ENCODE measurements around the gene FOXP4.

Gene FOXP4, protein sequence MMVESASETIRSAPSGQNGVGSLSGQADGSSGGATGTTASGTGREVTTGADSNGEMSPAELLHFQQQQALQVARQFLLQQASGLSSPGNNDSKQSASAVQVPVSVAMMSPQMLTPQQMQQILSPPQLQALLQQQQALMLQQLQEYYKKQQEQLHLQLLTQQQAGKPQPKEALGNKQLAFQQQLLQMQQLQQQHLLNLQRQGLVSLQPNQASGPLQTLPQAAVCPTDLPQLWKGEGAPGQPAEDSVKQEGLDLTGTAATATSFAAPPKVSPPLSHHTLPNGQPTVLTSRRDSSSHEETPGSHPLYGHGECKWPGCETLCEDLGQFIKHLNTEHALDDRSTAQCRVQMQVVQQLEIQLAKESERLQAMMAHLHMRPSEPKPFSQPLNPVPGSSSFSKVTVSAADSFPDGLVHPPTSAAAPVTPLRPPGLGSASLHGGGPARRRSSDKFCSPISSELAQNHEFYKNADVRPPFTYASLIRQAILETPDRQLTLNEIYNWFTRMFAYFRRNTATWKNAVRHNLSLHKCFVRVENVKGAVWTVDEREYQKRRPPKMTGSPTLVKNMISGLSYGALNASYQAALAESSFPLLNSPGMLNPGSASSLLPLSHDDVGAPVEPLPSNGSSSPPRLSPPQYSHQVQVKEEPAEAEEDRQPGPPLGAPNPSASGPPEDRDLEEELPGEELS

DNA sequence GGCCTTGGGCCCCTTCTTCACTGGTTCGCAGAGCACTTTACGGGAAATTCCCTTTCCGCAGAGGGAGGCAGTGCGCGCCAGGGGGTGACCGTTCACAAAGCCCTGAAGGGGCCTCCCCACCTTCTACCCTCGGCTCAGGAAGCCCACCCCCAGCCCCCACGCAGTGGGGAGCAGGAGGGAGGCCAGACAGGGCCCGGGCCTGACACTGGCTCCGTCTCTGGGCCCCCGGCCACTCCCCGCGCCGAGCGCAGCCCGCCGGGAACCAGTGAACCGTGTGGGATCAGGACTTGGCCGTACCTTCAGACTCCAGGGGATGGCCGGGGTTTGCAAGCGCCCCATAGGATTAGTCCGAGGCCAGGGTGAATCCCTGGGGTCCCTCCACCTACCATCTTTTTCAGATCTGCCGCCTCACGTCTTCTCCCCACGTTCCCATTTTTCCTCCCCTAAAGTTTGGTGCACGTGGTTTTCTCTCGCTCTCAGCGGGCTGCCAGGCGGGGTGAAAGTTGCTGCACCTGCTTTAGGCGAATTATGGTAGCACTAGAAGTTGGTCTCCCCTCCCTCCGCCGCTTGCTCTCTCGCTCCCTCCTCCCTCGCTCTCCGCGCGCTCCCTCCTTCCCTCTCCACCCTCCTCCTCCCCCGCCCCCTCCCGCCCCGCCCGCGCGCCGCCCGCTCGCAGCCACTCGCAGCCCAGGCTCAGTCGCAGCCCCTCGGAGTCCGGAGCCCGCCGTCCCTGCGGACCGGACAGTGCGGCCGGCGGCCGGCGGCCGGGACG is at the start of gene FOXP4:
Gene FOXP4, plus strand, starts transcription at position 679 of the 772 bp plus-strand sequence. CDS start 19,380 bp downstream, outside the sequence.
- DNase-seq = peak; percentile 85

GRCh38 chr6:41497573-41497972 is 48.6 kb upstream of the FOXP4 start:
- DNase-seq = no peak

- DNase-seq = no peak
Measured at GRCh38 chr6:41497994-41498393, 48.2 kb upstream of the FOXP4 start.

DNA sequence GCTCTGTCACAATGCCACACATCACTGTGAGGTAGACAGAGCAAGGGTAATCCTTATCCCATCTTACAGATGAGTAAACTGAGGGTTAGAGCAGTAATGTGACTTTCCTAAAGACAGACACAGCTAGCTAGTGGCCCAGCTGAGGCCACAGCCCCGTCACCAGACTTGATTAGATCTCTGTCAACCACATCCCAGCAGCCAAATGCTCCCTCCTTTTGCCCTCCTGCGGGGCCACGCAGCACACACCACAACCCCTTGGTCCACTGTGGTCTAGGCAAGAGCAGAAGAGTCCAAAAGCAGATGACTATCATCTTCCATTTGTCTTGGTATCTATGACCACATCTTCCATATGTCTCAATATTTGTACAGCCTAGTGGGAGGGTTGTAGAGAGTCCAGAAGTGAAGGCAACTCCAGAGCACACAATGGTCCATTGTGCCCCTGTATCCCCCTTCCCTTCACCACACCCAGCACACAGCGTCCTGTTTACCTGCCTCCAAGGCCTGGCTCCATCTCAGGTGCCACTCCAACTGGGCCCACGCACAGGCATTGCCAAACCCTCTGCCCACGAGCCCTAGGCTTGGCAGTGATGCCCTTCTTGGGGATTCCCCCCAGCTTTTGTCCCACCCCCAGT is 47.1 kb upstream of the FOXP4 start:
- no peak for DNase-seq

DNA sequence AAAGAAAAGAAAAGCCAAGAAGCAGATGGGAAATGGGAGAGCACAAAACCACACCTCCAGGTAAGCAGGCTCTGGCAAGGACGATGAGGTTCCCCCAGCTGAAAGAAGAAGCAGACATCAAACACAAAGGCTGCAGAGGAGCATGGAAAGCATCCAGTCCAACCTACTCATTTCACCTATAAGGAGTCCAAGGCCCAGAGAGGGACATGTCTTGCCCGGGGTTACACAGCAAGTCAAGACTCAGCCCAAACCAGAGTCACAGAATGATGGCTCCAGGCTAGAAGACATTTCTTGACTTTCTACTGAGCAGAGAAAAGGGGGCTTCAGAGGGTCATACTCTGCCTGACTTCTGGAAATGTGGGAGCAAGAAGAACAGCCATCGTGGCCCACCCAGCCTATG is 45.6 kb upstream of the FOXP4 start:
- no peak for DNase-seq

GRCh38 chr6:41502566-41502916 is 43.6 kb upstream of the FOXP4 start:
- no peak for DNase-seq

DNA sequence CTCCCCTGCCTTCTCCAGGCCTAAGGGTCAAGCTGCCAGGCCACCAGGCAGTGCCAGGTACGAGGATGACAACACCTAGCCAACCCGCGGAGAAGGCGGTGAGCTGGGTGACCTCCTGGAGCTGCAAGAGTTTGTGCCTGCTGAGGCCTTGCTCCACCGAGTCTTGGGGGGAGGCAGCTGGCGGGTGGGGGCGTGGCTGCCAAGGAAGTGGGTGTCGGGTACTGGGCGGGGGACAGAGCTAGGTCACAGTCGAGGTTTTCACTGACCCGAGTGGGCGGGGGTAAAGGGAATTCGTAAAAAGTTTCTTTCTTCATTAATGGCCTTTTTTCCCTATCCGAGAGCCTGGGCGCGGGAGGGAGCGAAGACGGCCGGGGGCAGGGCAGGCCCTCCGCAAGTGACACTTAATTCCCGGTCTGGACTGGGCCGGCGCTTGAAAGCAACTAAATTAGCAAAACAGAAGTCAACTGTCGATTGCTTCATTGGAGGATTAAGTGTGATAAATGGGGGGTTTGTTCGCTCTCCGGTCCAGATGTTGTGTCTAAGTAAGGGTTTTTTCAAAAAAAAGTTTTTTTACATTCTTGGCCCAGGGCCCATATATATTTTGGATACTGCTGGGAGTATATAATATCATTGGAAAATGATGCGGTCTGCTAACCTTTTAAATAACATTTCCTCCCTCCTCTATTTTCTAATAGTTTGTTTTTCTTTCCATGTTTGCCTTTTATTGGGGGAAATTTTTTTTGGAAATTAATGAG is 43.1 kb upstream of the FOXP4 start:
- DNase-seq = no peak

- no peak for DNase-seq
Measured at GRCh38 chr6:41503827-41504465, 42.2 kb upstream of the FOXP4 start.

DNA sequence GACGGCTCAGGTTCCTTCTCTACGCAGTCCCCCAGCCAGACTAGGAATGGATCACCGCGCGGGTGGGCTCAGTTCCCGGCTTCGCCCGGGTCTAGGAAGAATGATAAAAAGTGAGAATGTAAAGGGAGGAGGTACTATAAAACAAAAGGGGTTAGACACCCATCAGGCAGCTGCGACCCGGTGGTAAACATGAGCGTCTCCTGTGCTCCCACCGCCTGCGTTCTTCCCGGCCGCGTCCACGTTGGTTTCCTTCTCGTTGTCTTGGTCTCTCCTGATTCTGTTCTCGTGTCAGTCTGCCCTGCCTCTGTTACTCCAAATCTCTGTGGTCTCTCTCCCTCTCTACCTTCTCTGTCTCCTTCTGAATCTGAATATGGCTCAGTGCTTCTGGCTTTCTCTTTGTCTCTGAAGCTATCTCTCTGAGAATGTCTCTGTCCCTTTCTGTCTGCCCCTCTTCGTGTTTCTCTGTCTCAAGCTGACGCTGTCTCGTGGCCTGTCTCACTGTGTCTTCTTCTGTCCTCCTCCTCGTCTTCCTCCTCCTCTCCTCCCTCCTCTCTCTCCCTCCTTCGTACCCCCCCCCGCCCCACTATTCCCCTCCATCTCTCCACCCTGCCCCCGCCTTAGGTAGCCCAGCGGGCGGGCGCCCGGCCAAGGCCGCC is 41.6 kb upstream of the FOXP4 start:
- no peak for DNase-seq

DNA sequence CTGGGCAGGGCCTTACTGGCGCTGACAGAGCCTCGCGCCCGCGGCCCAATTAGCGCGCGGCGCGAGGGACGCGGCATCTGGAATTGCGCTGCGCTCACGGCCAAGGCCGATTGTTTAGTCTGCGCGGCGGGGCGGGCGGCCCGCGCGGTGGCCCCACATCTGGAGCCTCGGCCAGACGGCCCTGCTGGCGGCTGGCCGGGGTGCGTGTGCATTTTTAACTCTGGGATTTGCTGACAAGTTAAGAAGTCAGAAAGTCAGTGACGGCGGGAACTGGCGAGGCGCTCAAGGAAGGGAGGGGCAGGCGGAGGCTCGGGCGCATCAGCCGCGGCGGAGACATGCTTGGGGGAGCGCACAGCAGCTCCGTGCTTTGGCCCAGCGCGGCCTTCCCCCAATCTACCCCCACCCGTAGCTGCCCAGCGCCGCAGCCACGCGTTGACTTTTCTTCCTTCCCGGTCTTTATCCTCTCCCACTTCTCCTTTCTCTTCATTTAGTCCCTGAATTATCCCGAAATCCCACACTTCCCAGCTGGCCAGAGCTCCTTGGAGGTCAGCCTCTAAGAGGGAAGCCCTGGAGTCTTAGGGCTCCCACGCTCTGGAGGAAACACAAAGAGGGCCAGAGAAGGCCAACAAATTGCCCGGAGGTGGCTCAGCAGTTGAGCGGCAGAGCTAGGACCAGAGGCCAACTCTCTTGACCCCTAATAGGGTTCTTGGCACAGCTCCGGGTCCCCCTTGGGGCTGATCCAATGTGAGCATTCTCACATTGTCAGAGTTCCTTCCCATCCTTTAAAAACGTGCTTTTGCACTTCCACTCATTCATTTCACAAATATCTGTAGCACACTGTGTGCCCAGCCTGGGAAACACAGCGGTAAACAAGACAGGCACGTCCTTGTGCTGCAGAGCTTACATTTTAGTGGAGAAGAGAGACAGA is 40.8 kb upstream of the FOXP4 start:
- peak; percentile 49 for DNase-seq

DNA sequence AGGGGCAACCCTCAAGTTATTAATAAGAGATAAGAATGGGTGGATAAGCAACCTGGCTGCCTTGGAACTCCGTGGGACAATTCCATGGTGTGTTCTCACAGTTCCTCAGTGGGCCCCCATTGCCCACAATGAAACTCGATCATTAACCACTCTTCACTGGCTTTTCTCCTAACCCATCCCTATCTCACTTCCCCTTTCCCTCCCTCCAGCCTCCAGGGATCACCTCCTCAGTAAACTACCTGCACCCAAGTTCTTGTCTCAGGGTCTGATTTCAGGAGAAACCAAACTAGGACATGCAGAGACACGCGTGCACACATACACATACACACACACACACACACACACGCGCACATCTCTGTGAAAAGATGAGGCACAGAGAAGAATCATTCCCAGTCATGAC is 37.7 kb upstream of the FOXP4 start:
- no peak for DNase-seq

- DNase-seq = no peak
Measured at GRCh38 chr6:41509580-41509979, 36.6 kb upstream of the FOXP4 start.

GRCh38 chr6:41511443-41512060 is 34.6 kb upstream of the FOXP4 start:
- no peak for DNase-seq

- DNase-seq = no peak
Measured at GRCh38 chr6:41512146-41512701, 34.0 kb upstream of the FOXP4 start.

GRCh38 chr6:41515995-41516394 is 30.2 kb upstream of the FOXP4 start:
- DNase-seq = no peak

- no peak for DNase-seq
Measured at GRCh38 chr6:41518118-41518517, 28.1 kb upstream of the FOXP4 start.

DNA sequence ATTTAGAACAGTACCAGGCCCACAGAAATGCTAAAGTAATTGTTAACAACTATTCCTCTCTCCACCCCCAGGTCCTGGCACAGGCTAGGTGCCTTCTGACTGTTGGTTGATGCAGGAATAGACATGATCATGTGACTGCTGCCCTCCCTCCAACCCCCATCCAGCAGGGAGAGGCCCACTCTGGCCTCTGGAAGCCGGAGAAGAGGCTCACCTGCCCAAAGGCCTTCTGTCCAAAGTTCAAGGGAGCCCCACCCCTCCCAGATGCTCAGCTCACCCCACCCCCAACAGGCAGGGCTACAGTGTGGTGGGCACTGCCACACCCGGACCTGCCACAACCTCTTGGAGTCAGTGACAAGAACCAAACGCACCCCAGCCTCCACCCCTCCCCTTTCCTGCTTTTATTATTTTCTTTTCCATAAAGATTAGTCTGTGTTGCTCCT is 26.9 kb upstream of the FOXP4 start:
- DNase-seq = no peak

GRCh38 chr6:41519745-41520699 is 26.2 kb upstream of the FOXP4 start:
- DNase-seq = no peak

Measured in CD4-positive, alpha-beta T cell treated with Interferon gamma for 1 hour (primary cell).